HepG2 (cell line): ENCODE results near the gene FMO2. TPM values are rescaled to one million over a fixed set of nuclear protein-coding genes. Genes with fewer than 3 reads are reported as not detected.

Experiments used
- GABPB1 ChIP-seq: IDR thresholded peaks from 2 replicates; pipeline ENCODE4 v1.6.1; 2016; ENCODE audit warnings: mild to moderate bottlenecking, missing genetic modification reagents, moderate library complexity, missing compliant biosample characterization
- GZF1 ChIP-seq: sonication (generic); formaldehyde crosslinking; IDR thresholded peaks from 2 replicates; pipeline ENCODE4 v1.5.1; 2020; ENCODE audit warnings: mild to moderate bottlenecking, missing genetic modification reagents
- HMG20B ChIP-seq: conservative IDR thresholded peaks from 2 replicates; pipeline ENCODE4 v1.6.1; 2016; ENCODE audit warnings: missing genetic modification reagents, missing compliant biosample characterization
- HNRNPK ChIP-seq: fragments of 200-400 bp; formaldehyde crosslinking; IDR thresholded peaks from 2 replicates; pipeline ENCODE4 v1.6.1; 2018; ENCODE audit warnings: low read length, low read depth, moderate library complexity, mild to moderate bottlenecking; ENCODE audit not compliant: poor library complexity, severe bottlenecking
- KAT8 ChIP-seq: IDR thresholded peaks from 2 replicates; pipeline ENCODE4 v1.6.1; 2016; ENCODE audit warnings: missing genetic modification reagents, missing compliant biosample characterization
- SPEN ChIP-seq: sonication (generic); formaldehyde crosslinking; IDR thresholded peaks from 2 replicates; pipeline ENCODE4 v1.5.1; 2020; ENCODE audit warnings: low read depth, mild to moderate bottlenecking, missing genetic modification reagents
- ZHX2 ChIP-seq, 2 experiments: sonication (generic) in 1 of 2; formaldehyde crosslinking in 1 of 2; IDR thresholded peaks; 2 replicates each; pipeline versions ENCODE4 v1.6.1 to v1.9.0; 2014 to 2022; ENCODE audit warnings: antibody characterized with exemption in 1 of 2, borderline replicate concordance in 1 of 2, inconsistent platforms in 1 of 2, low read depth in 1 of 2, missing genetic modification reagents in 1 of 2
- ZNF263 ChIP-seq: sonication (generic); formaldehyde crosslinking; IDR thresholded peaks from 2 replicates; pipeline ENCODE4 v1.4.0; 2020; ENCODE audit warnings: missing genetic modification reagents
- ZNF512 ChIP-seq: sonication (generic); formaldehyde crosslinking; IDR thresholded peaks from 2 replicates; pipeline ENCODE4 v1.4.0; 2020; ENCODE audit warnings: mild to moderate bottlenecking, missing genetic modification reagents
- polyA plus RNA-seq, 8 experiments: library from polyadenylated mRNA; depleted of rRNA in 3 of 8; stranded (reverse) in 7 of 8; unstranded in 1 of 8; fragments of >200 nt; fragmentation: Illumina TruSeq in 4 of 8; extraction: Trizol in 4 of 8; gene quantifications; 2 replicates each; pipeline versions ENCODE4 v1.2.1 to v1.2.3, GENCODE V29; 2011 to 2016; ENCODE audit warnings: low read depth in 4 of 8, missing spikeins in 1 of 8, mixed read lengths in 1 of 8; ENCODE audit not compliant: insufficient read depth in 1 of 8
- total RNA-seq, 5 experiments: library from RNA; depleted of rRNA; stranded (reverse); fragments of >200 nt; fragmentation: Illumina TruSeq; extraction: Trizol; gene quantifications; 2 replicates each; pipeline ENCODE4 v1.2.3, GENCODE V29; 2016; ENCODE audit warnings: low read depth in 1 of 5

FMO2 gene
- total and polyA plus RNA-seq, 2 of the 13 experiments (the other 11 are each of a cell fraction or from before 2014, with no cell fraction given), result not detected

- TF ChIP-seq ZHX2 (IDR thresholded peaks at IDR 0.05; ENCODE audit: low read depth) (no peak), ZHX2 (CRISPR knock-in tag; IDR thresholded peaks at IDR 0.05; ENCODE audit: borderline replicate concordance) (no peak), GABPB1 (CRISPR knock-in tag) (no peak), ZNF512 (CRISPR knock-in tag) (no peak), HMG20B (no peak), ZNF263 (CRISPR knock-in tag) (no peak), GZF1 (CRISPR knock-in tag) (no peak), SPEN (no peak), KAT8 (CRISPR knock-in tag) (no peak), HNRNPK (no peak)
Measured at GRCh38 chr1:171248302-171248701, 63.2 kb downstream of the FMO2 start, which contains the start of gene FMO1 (continued).
